IMR-90 (cell line): Measurements from ENCODE around the gene ENPP6. TPM values are rescaled to one million over a fixed set of nuclear protein-coding genes. Genes with fewer than 3 reads are reported as not detected.

Experiments used
- ATAC-seq: fragments of 200-7000 bp; cut with Tn5 transposase; 2 replicates; pipeline ENCODE4 v1.9.1; 2020; ENCODE audit warnings: low read depth, mild to moderate bottlenecking, moderate library complexity
- BruUV-seq: library from RNA; stranded (reverse); fragments of 400-500 nt; replicated peaks from 2 replicates; lab custom pipeline; 2021; lab: Mats Ljungman, UMichigan
- CTCF ChIA-PET: fragments of 300-600 bp; formaldehyde crosslinking; extraction: SDS; loops from one replicate; lab custom pipeline; 2021; ENCODE audit warnings: antibody characterized with exemption; lab: Yijun Ruan, JAX
- POLR2A ChIA-PET: fragments of 300-600 bp; sonication (Branson Sonifier 250); formaldehyde crosslinking; loops from one replicate; lab custom pipeline; 2022; ENCODE audit warnings: antibody characterized with exemption; ENCODE audit not compliant: unreplicated experiment; lab: Charles Lee
- DNase-seq: peaks from one replicate; pipeline ENCODE4 v3.0.0; 2013
- H2AFZ ChIP-seq: replicated peaks from 2 replicates; pipeline ENCODE3; 2013; ENCODE audit warnings: low read length, mild to moderate bottlenecking; ENCODE audit not compliant: poor library complexity
- H2AK5ac ChIP-seq: 2 replicates; pipeline ENCODE4 v1.6.1; 2013; ENCODE audit warnings: low read depth, low read length, inconsistent platforms
- H2AK9ac ChIP-seq: replicated peaks from 2 replicates; pipeline ENCODE3; 2013; ENCODE audit warnings: mild to moderate bottlenecking, low read depth, low read length, moderate library complexity; ENCODE audit not compliant: poor library complexity
- H2BK120ac ChIP-seq: 2 replicates; pipeline ENCODE4 v1.6.1; 2013; ENCODE audit warnings: low read depth, low read length, inconsistent platforms
- H2BK15ac ChIP-seq: 3 replicates; pipeline ENCODE4 v1.6.1; 2013; ENCODE audit warnings: low read depth, low read length, inconsistent platforms
- H2BK20ac ChIP-seq: 2 replicates; pipeline ENCODE4 v1.6.1; 2013; ENCODE audit warnings: low read depth, mild to moderate bottlenecking, inconsistent platforms, low read length, moderate library complexity
- H2BK5ac ChIP-seq: 2 replicates; pipeline ENCODE4 v1.6.1; 2013; ENCODE audit warnings: mild to moderate bottlenecking, low read depth, low read length, inconsistent platforms; ENCODE audit not compliant: poor library complexity, severe bottlenecking
- H3K14ac ChIP-seq: replicated peaks from 2 replicates; pipeline ENCODE4 v1.6.1; 2013; ENCODE audit warnings: low read depth, low read length, inconsistent platforms
- H3K18ac ChIP-seq: 2 replicates; pipeline ENCODE4 v1.6.1; 2013; ENCODE audit warnings: low read depth, low read length, control low read depth
- H3K23ac ChIP-seq: 2 replicates; pipeline ENCODE4 v1.6.1; 2013; ENCODE audit warnings: low read depth, low read length, inconsistent platforms
- H3K27ac ChIP-seq: 2 replicates; pipeline ENCODE4 v1.5.1; 2013; ENCODE audit warnings: mild to moderate bottlenecking, control low read depth, low read length; ENCODE audit not compliant: insufficient read depth
- H3K27me3 ChIP-seq: 2 replicates; pipeline ENCODE4 v1.6.1; 2013; ENCODE audit warnings: low read length; ENCODE audit not compliant: control insufficient read depth, insufficient read depth
- H3K36me3 ChIP-seq: 2 replicates; pipeline ENCODE4 v1.6.1; 2013; ENCODE audit warnings: low read length, mixed read lengths; ENCODE audit not compliant: control insufficient read depth, insufficient read depth
- H3K4ac ChIP-seq: 2 replicates; pipeline ENCODE4 v1.6.1; 2013; ENCODE audit warnings: low read depth, low read length, inconsistent platforms
- H3K4me1 ChIP-seq: 2 replicates; pipeline ENCODE4 v1.6.1; 2013; ENCODE audit warnings: low read length, mixed read lengths; ENCODE audit not compliant: control insufficient read depth, insufficient read depth
- H3K4me2 ChIP-seq: 2 replicates; pipeline ENCODE4 v1.6.1; 2013; ENCODE audit warnings: low read depth, mild to moderate bottlenecking, control low read depth, low read length, moderate library complexity
- H3K4me3 ChIP-seq: 2 replicates; pipeline ENCODE4 v1.5.1; 2013; ENCODE audit warnings: low read depth, mild to moderate bottlenecking, control low read depth, low read length, moderate library complexity; ENCODE audit not compliant: insufficient read depth
- H3K56ac ChIP-seq: 2 replicates; pipeline ENCODE4 v1.6.1; 2013; ENCODE audit warnings: low read length, inconsistent platforms; ENCODE audit not compliant: insufficient read depth; ENCODE audit errors: extremely low read depth
- H3K79me1 ChIP-seq, 2 experiments: 2 replicates each; pipeline ENCODE4 v1.6.1; 2013; ENCODE audit warnings: low read length in 2 of 2, inconsistent platforms in 1 of 2, low read depth in 1 of 2
- H3K9ac ChIP-seq: 2 replicates; pipeline ENCODE4 v1.6.1; 2013; ENCODE audit warnings: low read depth, low read length, control low read depth
- H3K9me1 ChIP-seq: 2 replicates; pipeline ENCODE4 v1.6.1; 2013; ENCODE audit warnings: low read length, inconsistent platforms; ENCODE audit not compliant: insufficient read depth
- H3K9me3 ChIP-seq: 2 replicates; pipeline ENCODE4 v1.6.1; 2013; ENCODE audit warnings: low read length; ENCODE audit not compliant: control insufficient read depth, insufficient read depth
- H4K20me1 ChIP-seq: 2 replicates; pipeline ENCODE4 v1.6.1; 2013; ENCODE audit warnings: low read length, inconsistent platforms; ENCODE audit not compliant: insufficient read depth
- H4K5ac ChIP-seq: 2 replicates; pipeline ENCODE4 v1.6.1; 2013; ENCODE audit warnings: mild to moderate bottlenecking, low read depth, low read length, control low read depth
- H4K8ac ChIP-seq, 2 experiments: 2 replicates each; pipeline ENCODE4 v1.6.1; 2013; ENCODE audit warnings: low read depth in 2 of 2, low read length in 2 of 2, control low read depth in 1 of 2, inconsistent platforms in 1 of 2
- H4K91ac ChIP-seq: 2 replicates; pipeline ENCODE4 v1.6.1; 2013; ENCODE audit warnings: low read depth, low read length, inconsistent platforms; ENCODE audit not compliant: insufficient read depth
- BHLHE40 ChIP-seq: fragments of 150-350 bp; IDR thresholded peaks from 2 replicates; pipeline ENCODE4 v1.6.1; 2016; ENCODE audit warnings: mild to moderate bottlenecking, low read depth, low read length
- CEBPB ChIP-seq: IDR thresholded peaks from 2 replicates; pipeline ENCODE4 v1.6.1; 2012; ENCODE audit warnings: low read depth, low read length, improper control_type of control experiment
- CHD1 ChIP-seq: IDR thresholded peaks from 2 replicates; pipeline ENCODE4 v1.6.1; 2012; ENCODE audit warnings: low read depth, low read length, improper control_type of control experiment
- CTCF ChIP-seq: conservative IDR thresholded peaks from 2 replicates; pipeline ENCODE4 v1.5.1; 2012; ENCODE audit warnings: mild to moderate bottlenecking, low read depth, low read length, improper control_type of control experiment
- ELK1 ChIP-seq: fragments of 150-350 bp; IDR thresholded peaks from 2 replicates; pipeline ENCODE4 v1.6.1; 2016; ENCODE audit warnings: low read depth, mild to moderate bottlenecking, low read length, moderate library complexity, borderline replicate concordance
- FOS ChIP-seq: fragments of 150-350 bp; IDR thresholded peaks from 2 replicates; pipeline ENCODE4 v1.6.1; 2016; ENCODE audit warnings: low read depth, low read length
- MAFK ChIP-seq: IDR thresholded peaks from 2 replicates; pipeline ENCODE4 v1.6.1; 2012; ENCODE audit warnings: low read depth, low read length, improper control_type of control experiment
- MAZ ChIP-seq: IDR thresholded peaks from 2 replicates; pipeline ENCODE4 v1.6.1; 2012; ENCODE audit warnings: low read depth, mild to moderate bottlenecking, low read length, improper control_type of control experiment, moderate library complexity, borderline replicate concordance
- MXI1 ChIP-seq: IDR thresholded peaks from 2 replicates; pipeline ENCODE4 v1.6.1; 2012; ENCODE audit warnings: low read depth, mild to moderate bottlenecking, low read length, moderate library complexity, borderline replicate concordance
- NFE2L2 ChIP-seq: fragments of 150-350 bp; IDR thresholded peaks from 2 replicates; pipeline ENCODE4 v1.6.1; 2016; ENCODE audit warnings: low read depth, mild to moderate bottlenecking, low read length
- POLR2A ChIP-seq: IDR thresholded peaks from 2 replicates; pipeline ENCODE4 v1.6.1; 2012; ENCODE audit warnings: mild to moderate bottlenecking, low read depth, low read length
- RAD21 ChIP-seq: IDR thresholded peaks from 2 replicates; pipeline ENCODE4 v1.6.1; 2012; ENCODE audit warnings: low read length, improper control_type of control experiment
- RCOR1 ChIP-seq: IDR thresholded peaks from 2 replicates; pipeline ENCODE4 v1.6.1; 2012; ENCODE audit warnings: mild to moderate bottlenecking, low read length, improper control_type of control experiment; ENCODE audit not compliant: insufficient replicate concordance
- RFX5 ChIP-seq: IDR thresholded peaks from 2 replicates; pipeline ENCODE4 v1.8.0; 2012; ENCODE audit warnings: low read depth, mild to moderate bottlenecking, low read length, moderate library complexity
- SMC3 ChIP-seq: fragments of 150-350 bp; IDR thresholded peaks from 2 replicates; pipeline ENCODE4 v1.6.1; 2016; ENCODE audit warnings: low read depth, mild to moderate bottlenecking, antibody characterized with exemption, low read length, moderate library complexity
- USF2 ChIP-seq: fragments of 150-350 bp; IDR thresholded peaks from 2 replicates; pipeline ENCODE4 v1.6.1; 2017; ENCODE audit warnings: mild to moderate bottlenecking, antibody characterized with exemption, low read length, low read depth
- WGBS, 2 experiments: methylation state at CpG; one replicate each; pipeline versions ENCODE4 v1.1.5 to v1.1.7; 2013; ENCODE audit warnings: missing lambda C conversion rate in 2 of 2; ENCODE audit not compliant: insufficient read length in 1 of 2; ENCODE audit errors: extremely low coverage in 2 of 2; 5-methylcytosine and 5-hydroxymethylcytosine counted together
- dilution Hi-C: fragments of 300-500 bp; cut with HindIII; formaldehyde crosslinking; loops from one replicate; pipeline ENCODE4 v1.14.3; 2018; ENCODE audit warnings: low sequenced_read_pairs; ENCODE audit not compliant: unreplicated experiment
- in situ Hi-C: fragments of 300-500 bp; cut with MboI; formaldehyde crosslinking; loops from 3 replicates; pipeline ENCODE4 v1.14.3; 2019; ENCODE audit warnings: low sequenced_read_pairs, inconsistent platforms, mixed read lengths
- intact Hi-C: fragments of 100-400 bp; cut with micrococcal nuclease; formaldehyde crosslinking; loops from 2 replicates; pipeline ENCODE4 v1.10.0; 2022
- polyA plus RNA-seq, 3 experiments: library from polyadenylated mRNA; depleted of rRNA; stranded (reverse); fragments of >200 nt; gene quantifications; 2 replicates each; pipeline ENCODE4 v1.2.3, GENCODE V29; 2012; ENCODE audit warnings: low replicate concordance in 1 of 3
- total RNA-seq: library from RNA; depleted of rRNA; stranded (reverse); fragments of >200 nt; gene quantifications from 2 replicates; pipeline ENCODE4 v1.2.3, GENCODE V29; 2012

ENPP6 gene
- total and polyA plus RNA-seq, 2 of the 4 experiments (the other 2 are of a cell fraction), result not detected

GRCh38 chr4:184104419-184105101 is 113.1 kb downstream of the ENPP6 start:
- Histone ChIP-seq H2BK15ac (no peak overlapping the region), H3K4me1 (peaks cover 2% of the 10 kb centered on the region; the same call in 1 of the 2 replicates), H3K23ac (no peak overlapping the region), H3K9ac (no peak overlapping the region), H4K8ac (no peak overlapping the region), H4K20me1 (no peaks in the 10 kb centered on the region), H2AFZ (no peak overlapping the region), H2BK20ac (no peak overlapping the region), H3K56ac (no peak overlapping the region), H4K5ac (no peak overlapping the region), H2BK5ac (no peak overlapping the region), H3K27me3 (peaks cover 2% of the 10 kb centered on the region; the same call in 1 of the 2 replicates), H2AK9ac (no peak overlapping the region), H3K9me3 (no peaks in the 10 kb centered on the region; the same call in 1 of the 2 replicates), H3K14ac (no peak overlapping the region), H2AK5ac (no peak overlapping the region), H2BK120ac (no peak overlapping the region), H3K4me2 (no peak overlapping the region), H3K79me1 (no peaks in the 10 kb centered on the region), H3K27ac (no peak overlapping the region), H3K9me1 (no peaks in the 10 kb centered on the region), H3K36me3 (no peaks in the 10 kb centered on the region), H3K4me3 (no peak overlapping the region), H3K18ac (no peak overlapping the region), H4K91ac (no peak overlapping the region), H3K4ac (no peak overlapping the region)
- ATAC-seq (no peak), DNase-seq (no peak)
- dilution Hi-C loops, result no loop called here
- BruUV-seq, result no TSS peak
- no CpG with 5 or more reads among the region's 5 CpGs for WGBS, 2 experiments
- in situ Hi-C loops, result no loop called here
- TF ChIP-seq NFE2L2 (no peak), SMC3 (no peak), MXI1 (no peak), ELK1 (no peak), FOS (no peak), RAD21 (no peak), MAFK (no peak), RFX5 (no peak), BHLHE40 (no peak), MAZ (no peak), CHD1 (no peak), CEBPB (no peak), USF2 (no peak), CTCF (no peak), POLR2A (no peak), RCOR1 (no peak)
- ChIA-PET CTCF (interaction anchor here (1.1 to 1.6 kb wide), 2 partner anchors 59 to 264 kb away, joined by 3 read pairs; no protein-coding TSS in a partner anchor), POLR2A (no interaction called here)
- intact Hi-C loops, result no loop called here
